Tibial artery (tissue), 4 donors: ENCODE data around the gene TTC39C.

Source experiments
- DNase-seq, 2 donors: peaks; one replicate each; pipeline ENCODE4 v3.0.0-alpha.2; 2019
- H3K27ac ChIP-seq, 2 donors: fragments of 200-600 bp; sonication (generic) in 1 of 2; 1 replicate in 1 of 2; 2 replicates in 1 of 2; pipeline ENCODE4 v1.5.1; 2018 to 2019; ENCODE audit warnings: mild to moderate bottlenecking in 1 of 2
- H3K27me3 ChIP-seq, 2 donors: fragments of 200-600 bp; sonication (generic) in 1 of 2; one replicate each; pipeline versions ENCODE4 v1.5.1 to v1.6.0; 2016 to 2019
- H3K36me3 ChIP-seq, 3 donors: fragments of 200-600 bp; sonication (generic) in 2 of 3; one replicate each; pipeline ENCODE4 v1.5.1; 2016 to 2019; ENCODE audit warnings: mild to moderate bottlenecking in 2 of 3
- H3K4me1 ChIP-seq, 4 donors: fragments of 200-600 bp; sonication (generic) in 2 of 4; 1 replicate in 3 of 4; 2 replicates in 1 of 4; pipeline ENCODE4 v1.5.1; 2016 to 2019
- H3K4me3 ChIP-seq, 2 donors: fragments of 200-600 bp; sonication (generic) in 1 of 2; 1 replicate in 1 of 2; 2 replicates in 1 of 2; pipeline ENCODE4 v1.5.1; 2018 to 2019; ENCODE audit warnings: mild to moderate bottlenecking in 2 of 2
- H3K9me3 ChIP-seq, 3 donors: fragments of 200-600 bp; sonication (generic) in 1 of 3; one replicate each; pipeline ENCODE4 v1.5.1; 2016 to 2019
- intact Hi-C: fragments of 100-400 bp; cut with DNase I; formaldehyde crosslinking; loops from one replicate; pipeline ENCODE4 v1.15.0; 2023; ENCODE audit warnings: low total_unique reads
- TF ChIP-seq, protein P1 (sequence below), 2 experiments: fragments of 200-600 bp in 1 of 2; fragments of 450-650 bp in 1 of 2; IDR thresholded peaks; one replicate each; pipeline ENCODE4 v1.5.1; 2017 to 2019; ENCODE audit warnings: antibody characterized with exemption in 2 of 2, mild to moderate bottlenecking in 1 of 2, moderate library complexity in 1 of 2

The TTC39C gene

DNA sequence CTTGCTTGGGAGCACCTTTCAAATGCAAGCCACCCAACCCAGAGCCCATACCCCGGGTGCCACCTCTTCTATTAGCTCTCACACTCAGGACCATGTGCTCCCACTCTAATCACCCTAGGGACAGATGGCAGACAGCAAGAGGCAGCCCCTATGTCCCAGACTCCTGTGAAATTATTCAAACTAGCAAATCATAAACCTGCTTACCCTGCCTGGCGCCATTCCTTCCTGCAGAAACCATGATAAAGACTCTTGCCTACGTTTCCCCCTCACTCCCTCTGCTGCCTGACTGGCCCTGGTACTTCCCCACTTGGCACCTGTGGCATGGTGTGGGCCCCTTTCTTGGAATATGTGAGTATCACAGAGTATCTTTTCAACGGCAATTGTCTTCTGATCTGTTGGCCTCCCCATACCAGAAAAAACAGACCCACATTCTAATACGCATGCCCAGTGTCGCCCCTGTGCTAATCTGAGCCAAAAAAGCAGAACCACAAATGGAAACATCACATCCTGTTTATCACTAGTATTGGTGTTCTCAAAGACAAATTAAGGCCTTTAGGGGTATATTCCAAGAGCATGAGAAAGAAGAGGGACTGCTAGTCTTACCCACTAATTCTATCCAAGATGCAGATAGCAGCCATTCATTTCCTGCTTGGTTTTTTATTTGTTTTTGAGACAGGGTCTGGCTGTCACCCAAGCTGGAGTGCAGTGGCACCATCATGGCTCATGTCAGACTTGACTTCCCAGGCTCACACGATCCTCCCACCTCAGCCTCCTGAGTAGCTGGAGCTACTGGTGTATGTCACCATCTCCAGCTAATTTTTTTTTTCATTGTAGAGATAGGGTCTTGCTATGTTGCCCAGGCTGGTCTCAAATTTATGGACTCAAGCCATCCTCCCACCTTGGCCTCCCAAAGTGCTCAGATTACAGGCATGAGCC lies 44.1 kb upstream of the TTC39C start:
- DNase-seq: no peak
- TF ChIP-seq, protein P1, sequence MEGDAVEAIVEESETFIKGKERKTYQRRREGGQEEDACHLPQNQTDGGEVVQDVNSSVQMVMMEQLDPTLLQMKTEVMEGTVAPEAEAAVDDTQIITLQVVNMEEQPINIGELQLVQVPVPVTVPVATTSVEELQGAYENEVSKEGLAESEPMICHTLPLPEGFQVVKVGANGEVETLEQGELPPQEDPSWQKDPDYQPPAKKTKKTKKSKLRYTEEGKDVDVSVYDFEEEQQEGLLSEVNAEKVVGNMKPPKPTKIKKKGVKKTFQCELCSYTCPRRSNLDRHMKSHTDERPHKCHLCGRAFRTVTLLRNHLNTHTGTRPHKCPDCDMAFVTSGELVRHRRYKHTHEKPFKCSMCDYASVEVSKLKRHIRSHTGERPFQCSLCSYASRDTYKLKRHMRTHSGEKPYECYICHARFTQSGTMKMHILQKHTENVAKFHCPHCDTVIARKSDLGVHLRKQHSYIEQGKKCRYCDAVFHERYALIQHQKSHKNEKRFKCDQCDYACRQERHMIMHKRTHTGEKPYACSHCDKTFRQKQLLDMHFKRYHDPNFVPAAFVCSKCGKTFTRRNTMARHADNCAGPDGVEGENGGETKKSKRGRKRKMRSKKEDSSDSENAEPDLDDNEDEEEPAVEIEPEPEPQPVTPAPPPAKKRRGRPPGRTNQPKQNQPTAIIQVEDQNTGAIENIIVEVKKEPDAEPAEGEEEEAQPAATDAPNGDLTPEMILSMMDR (IDR thresholded peaks at IDR 0.05): no peak
- no peaks in the 10 kb centered on the region for H3K4me1 ChIP-seq
- no peak overlapping the region for H3K4me3 ChIP-seq
- H3K9me3 ChIP-seq: peaks cover 0 to 10% (median 0%) of the 10 kb centered on the region in 3 donors
- intact Hi-C loops: no loop called here
- H3K36me3 ChIP-seq: no peaks in the 10 kb centered on the region
- no peak overlapping the region for H3K27ac ChIP-seq
- no peaks in the 10 kb centered on the region for H3K27me3 ChIP-seq

GRCh38 chr18:23971097-23971440 lies 43.5 kb upstream of the TTC39C start:
- TF ChIP-seq, protein P1 (IDR thresholded peaks at IDR 0.05): no peak
- Histone ChIP-seq H3K36me3 (no peaks in the 10 kb centered on the region), H3K4me3 (no peak overlapping the region), H3K27me3 (no peaks in the 10 kb centered on the region), H3K4me1 (no peaks in the 10 kb centered on the region), H3K9me3 (peaks cover 0 to 10% (median 0%) of the 10 kb centered on the region in 3 donors), H3K27ac (no peak overlapping the region)
- no peak for DNase-seq
- intact Hi-C loops: no loop called here

- no peaks in the 10 kb centered on the region for H3K27me3 ChIP-seq
- intact Hi-C loops: no loop called here
- peaks cover 0 to 10% (median 0%) of the 10 kb centered on the region in 3 donors for H3K9me3 ChIP-seq
- no peak overlapping the region for H3K4me3 ChIP-seq
- no peak overlapping the region for H3K27ac ChIP-seq
- TF ChIP-seq, protein P1 (IDR thresholded peaks at IDR 0.05): no peak
- no peaks in the 10 kb centered on the region for H3K4me1 ChIP-seq
- no peak for DNase-seq
- H3K36me3 ChIP-seq: no peaks in the 10 kb centered on the region
Measured at GRCh38 chr18:23971666-23972230, 42.8 kb upstream of the TTC39C start.

DNA sequence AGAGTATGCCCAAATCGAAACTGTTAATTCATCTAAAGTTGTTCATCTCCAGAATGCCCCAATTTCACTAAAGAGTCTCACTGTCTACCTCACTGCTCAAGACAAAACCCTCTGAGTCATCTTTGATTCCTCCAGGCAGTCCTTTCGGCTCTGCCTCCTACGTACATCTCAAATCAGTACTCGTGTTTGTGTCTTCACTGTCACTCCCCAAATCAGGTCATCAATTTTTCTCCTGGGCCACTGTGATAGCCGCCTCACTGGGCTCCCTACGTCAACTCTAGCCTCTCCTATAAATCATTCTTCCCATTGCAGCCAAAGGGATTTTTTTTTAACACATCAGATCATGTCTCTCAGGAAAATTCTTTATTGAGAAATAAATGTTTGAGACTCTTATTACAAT lies 42.1 kb upstream of the TTC39C start:
- intact Hi-C loops: no loop called here

GRCh38 chr18:23977103-23977502 lies 37.5 kb upstream of the TTC39C start:
- Histone ChIP-seq H3K36me3 (no peaks in the 10 kb centered on the region), H3K27me3 (no peaks in the 10 kb centered on the region), H3K9me3 (peaks cover 0 to 10% (median 0%) of the 10 kb centered on the region in 3 donors), H3K27ac (no peak overlapping the region), H3K4me1 (peaks cover 0 to 8% (median 3%) of the 10 kb centered on the region in 4 donors), H3K4me3 (no peak overlapping the region)
- intact Hi-C loops: no loop called here
- DNase-seq: no peak
- TF ChIP-seq, protein P1 (IDR thresholded peaks at IDR 0.05): no peak

More for the DNA sequence above, 42.1 kb upstream of the TTC39C start:
- H3K4me3 ChIP-seq: no peak overlapping the region
- H3K4me1 ChIP-seq: no peaks in the 10 kb centered on the region
- TF ChIP-seq, protein P1 (IDR thresholded peaks at IDR 0.05): no peak
- peaks cover 0 to 10% (median 0%) of the 10 kb centered on the region in 3 donors for H3K9me3 ChIP-seq
- no peak for DNase-seq
- no peak overlapping the region for H3K27ac ChIP-seq
- no peaks in the 10 kb centered on the region for H3K36me3 ChIP-seq
- no peaks in the 10 kb centered on the region for H3K27me3 ChIP-seq
